SK-N-SH treated with all-trans-retinoic acid at 6 μM for 48 hours (cell line): ENCODE results near the gene RREB1.

Experiments used
- CREB5 ChIP-seq: fragments of 250-450 bp; sonication (Bioruptor Pico); IDR thresholded peaks from 2 replicates; pipeline ENCODE4 v1.5.1; 2020; ENCODE audit warnings: low read depth, mild to moderate bottlenecking, moderate library complexity
- CSRNP3 ChIP-seq: fragments of 250-450 bp; sonication (Bioruptor Pico); IDR thresholded peaks from 2 replicates; pipeline ENCODE4 v1.5.1; 2021; ENCODE audit warnings: mild to moderate bottlenecking, moderate library complexity
- ISL1 ChIP-seq: fragments of 250-450 bp; sonication (Bioruptor Pico); IDR thresholded peaks from 2 replicates; pipeline ENCODE4 v2.1.2; 2022; ENCODE audit warnings: mild to moderate bottlenecking, moderate library complexity
- OSR1 ChIP-seq: fragments of 250-450 bp; sonication (Bioruptor Pico); IDR thresholded peaks from 2 replicates; pipeline ENCODE4 v1.8.0; 2022; ENCODE audit warnings: moderate library complexity, mild to moderate bottlenecking, inconsistent platforms
- POU6F1 ChIP-seq: fragments of 250-450 bp; sonication (Bioruptor Pico); IDR thresholded peaks from 2 replicates; pipeline ENCODE4 v1.8.0; 2021; ENCODE audit warnings: low read depth, mild to moderate bottlenecking, moderate library complexity, borderline replicate concordance
- RARB ChIP-seq: fragments of 250-450 bp; sonication (Bioruptor Pico); IDR thresholded peaks from 2 replicates; pipeline ENCODE4 v1.8.0; 2021; ENCODE audit warnings: mild to moderate bottlenecking, moderate library complexity
- TCF4 ChIP-seq: fragments of 250-450 bp; sonication (Bioruptor Pico); IDR thresholded peaks from 2 replicates; pipeline ENCODE4 v1.8.0; 2021; ENCODE audit warnings: mild to moderate bottlenecking, moderate library complexity, borderline replicate concordance
- ZFP3 ChIP-seq: fragments of 250-450 bp; sonication (Bioruptor Pico); IDR thresholded peaks from 2 replicates; pipeline ENCODE4 v1.5.0; 2020; ENCODE audit warnings: mild to moderate bottlenecking, moderate library complexity
- ZNF8 ChIP-seq: fragments of 450-650 bp; formaldehyde crosslinking; IDR thresholded peaks from 2 replicates; pipeline ENCODE4 v1.5.0; 2020; ENCODE audit warnings: mild to moderate bottlenecking, moderate library complexity

GRCh38 chr6:7246401-7247178 is 138.8 kb downstream of the RREB1 start:
- TF ChIP-seq TCF4 (CRISPR knock-in tag) (no peak), ISL1 (CRISPR knock-in tag) (no peak), CSRNP3 (CRISPR knock-in tag) (no peak), POU6F1 (CRISPR knock-in tag) (no peak), ZNF8 (CRISPR knock-in tag) (no peak), ZFP3 (CRISPR knock-in tag) (no peak), CREB5 (CRISPR knock-in tag) (no peak), OSR1 (no peak), RARB (CRISPR knock-in tag) (no peak)
